Activated CD8-positive, alpha-beta memory T cell treated with anti-CD3 and anti-CD28 coated beads, Interleukin-2, amount 50 U/mL, for 24 hours (primary cell): Measurements from ENCODE around the gene MYBBP1A.

Source experiments
- DNase-seq: peaks from one replicate; pipeline ENCODE4 v3.0.0-alpha.2; 2020; ENCODE audit errors: extremely low read depth

The MYBBP1A gene

DNA sequence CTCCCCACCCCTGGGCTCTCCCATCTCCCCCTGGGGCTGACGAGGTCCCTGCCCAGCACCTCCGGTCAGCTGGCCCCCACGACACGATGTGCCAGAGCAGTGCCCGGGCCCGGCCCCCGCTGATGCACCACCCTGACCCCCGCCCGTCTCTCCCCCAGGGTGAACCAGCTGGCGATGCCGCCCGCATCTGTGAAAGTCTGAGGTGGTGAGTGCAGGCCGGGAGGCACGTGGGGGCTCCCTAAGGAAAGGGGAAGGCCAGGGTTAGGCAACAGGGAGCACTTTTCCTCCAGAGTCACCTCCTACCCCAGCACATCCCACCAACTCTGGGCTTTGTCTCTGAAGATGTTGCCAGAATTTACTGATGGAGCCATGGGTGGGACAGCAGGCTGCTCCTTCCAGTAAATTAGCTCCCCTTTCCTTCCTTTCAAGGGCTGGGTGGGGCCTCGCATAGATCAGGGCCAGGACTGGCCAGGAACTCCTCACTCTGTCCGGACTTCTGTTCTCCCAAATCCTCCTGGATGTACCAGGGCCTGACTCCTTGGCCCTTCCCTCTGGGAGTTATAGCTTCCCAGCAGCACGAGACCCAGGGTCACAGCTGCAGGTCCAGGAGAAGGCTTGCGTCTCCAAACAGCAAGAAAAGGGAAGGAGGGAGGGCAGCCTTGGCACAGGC, 18.3 kb downstream of the MYBBP1A start:
- no peak for DNase-seq

DNA sequence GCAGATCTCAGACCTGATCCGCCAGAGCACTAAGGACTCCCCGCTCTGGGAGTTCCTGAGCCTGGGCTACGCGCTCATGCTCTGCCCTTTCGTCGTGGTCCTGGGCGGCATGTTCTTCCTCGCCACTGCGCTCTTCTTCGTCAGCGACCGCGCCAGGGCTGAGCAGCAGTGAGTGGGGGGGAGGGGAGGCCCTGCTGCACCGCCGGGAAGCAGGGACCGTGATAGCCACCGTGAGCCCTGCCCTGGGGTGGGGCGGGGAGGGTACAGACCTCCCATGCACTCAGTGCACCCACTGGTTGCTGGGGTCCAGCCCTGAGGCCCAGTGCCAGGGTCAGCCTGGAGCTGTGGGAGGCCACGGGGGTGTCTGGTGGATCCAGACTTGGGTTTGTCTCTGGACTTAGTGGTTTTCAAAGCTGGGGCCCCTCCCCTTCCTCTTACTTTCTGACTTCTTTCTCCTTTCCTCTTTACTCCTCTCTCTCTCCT, 18.9 kb downstream of the MYBBP1A start:
- no peak for DNase-seq

DNA sequence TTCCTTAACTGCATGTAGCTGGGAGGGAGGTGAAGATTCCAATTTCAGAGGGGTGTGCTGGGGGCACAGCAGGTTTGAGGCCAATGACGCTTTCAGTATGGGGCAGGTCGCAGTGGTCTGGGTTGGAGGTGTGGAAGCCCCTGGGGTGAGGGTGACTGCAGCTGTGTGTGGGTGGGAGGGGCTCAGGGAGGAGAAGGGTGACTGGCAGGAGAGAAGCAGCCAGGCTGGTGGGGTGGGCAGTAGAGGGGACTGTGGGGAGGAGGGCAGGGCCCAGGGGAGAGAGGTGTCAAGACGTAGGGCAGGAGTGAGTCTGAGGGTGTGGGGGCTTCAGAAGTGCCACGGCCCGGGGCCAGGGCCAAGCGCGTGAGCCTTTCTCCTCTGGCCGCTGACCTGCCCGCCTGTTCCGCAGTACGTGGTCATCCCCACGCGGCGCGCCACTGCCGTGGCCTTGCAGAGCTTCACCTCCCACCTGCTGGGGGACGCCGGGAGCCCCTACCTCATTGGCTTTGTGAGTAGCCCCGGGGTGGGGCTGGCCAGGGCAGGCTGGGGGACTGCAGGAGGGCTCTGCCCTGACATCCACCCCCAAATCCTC, 19.4 kb downstream of the MYBBP1A start:
- DNase-seq: no peak

DNA sequence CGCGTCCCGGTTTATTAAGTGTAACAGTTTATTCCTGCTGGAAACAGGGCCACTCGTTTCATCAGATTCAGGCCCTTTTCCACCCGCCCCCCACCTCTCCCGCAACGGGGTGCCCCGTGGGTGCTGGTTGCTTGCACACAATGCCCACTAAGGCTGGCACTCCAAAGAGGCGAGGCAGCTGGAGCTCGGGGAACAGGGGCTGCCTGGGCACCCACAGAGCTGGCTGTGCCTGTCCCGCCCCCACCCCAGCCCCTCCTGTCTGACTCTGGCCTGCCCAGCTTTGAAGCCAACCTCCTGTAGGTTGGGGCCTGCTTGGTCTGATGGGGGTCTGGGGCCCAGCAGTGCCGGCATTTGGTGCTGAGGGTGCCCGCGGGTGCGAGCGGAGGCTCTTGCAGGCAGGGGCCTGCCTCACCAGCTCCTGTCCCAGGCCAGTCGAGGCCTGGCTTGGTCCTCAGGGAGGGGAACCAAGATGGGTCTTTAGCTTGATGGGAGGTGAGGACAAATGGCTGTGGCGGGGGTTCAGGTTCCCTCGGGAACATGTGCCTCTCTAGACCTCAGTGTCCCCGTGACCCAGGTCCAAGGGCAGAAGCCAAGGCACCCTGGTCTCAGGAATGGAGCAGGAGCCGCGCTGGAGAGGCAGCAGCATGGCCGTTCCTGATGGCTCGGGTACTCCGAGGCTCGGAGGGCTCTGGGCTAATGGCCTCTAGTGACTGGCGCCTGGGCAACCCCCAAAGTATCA, 20.1 kb downstream of the MYBBP1A start:
- no peak for DNase-seq

DNA sequence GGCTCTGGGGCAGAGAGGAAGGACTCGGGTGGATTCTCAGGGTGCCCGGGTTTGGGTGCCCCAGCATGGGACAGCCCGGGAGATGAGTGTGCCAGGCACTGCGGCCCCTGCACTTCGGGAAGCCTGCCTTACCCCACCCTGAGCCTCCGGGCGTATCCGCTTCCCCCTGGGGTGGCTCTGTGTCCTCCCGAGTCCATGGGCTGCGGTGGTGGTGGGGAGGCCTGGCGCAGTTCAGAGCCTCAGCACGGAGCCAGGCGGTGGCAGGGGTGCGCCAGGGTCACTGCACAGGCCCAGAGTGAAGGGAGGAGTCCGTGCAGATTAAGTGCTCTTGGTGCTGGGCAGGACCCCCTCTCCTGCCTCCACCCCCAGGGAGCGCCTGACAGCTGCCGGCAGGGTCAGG, 20.7 kb downstream of the MYBBP1A start:
- no peak for DNase-seq

DNA sequence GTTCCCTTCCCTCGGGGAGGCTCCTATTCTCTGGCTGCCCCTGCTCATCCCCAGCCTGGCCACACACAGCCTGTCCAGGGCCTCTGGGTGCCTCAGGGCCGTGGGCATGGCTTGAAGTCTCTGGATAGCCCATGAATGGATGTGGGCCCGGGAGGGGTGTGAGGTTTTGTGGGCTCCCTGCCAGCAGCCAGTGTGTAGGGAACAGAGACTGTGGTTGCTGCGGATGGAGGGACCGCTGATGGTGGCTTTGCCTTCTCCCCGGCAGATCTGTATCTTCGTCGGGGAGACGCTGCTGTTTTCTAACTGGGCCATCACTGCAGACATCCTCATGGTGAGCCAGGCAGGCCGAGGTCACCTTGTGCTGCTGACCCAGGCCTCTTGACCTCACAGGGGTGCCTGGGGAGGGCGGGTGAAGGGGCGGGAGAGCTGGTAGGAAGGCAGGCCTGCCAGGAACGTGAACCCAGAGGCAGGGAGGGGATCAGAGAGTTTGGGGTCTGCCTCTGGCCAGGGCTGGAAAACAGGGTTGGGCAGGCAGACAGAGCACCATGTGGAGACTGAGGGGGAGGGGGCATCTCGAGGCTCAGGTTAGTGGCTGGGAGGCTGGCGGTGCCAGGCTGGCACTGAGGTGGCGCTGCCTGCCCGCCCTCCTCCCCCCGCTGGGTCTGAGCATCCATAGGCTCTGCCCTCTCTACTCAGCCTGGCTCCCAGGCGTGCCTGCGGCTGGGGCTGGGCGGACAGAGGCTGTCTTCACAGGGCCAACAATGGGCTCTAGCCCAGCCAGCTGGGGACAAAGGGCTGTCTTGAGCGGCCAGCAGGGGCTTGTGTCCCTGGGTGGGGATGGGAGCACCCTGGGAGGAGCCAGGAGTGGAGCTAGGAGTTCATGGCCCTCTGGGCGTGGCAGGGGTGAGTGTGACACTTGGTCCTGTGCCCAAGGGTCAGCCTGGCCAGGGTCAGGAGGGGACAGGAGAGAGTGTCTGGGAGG, 21.4 kb downstream of the MYBBP1A start:
- no peak for DNase-seq

DNA sequence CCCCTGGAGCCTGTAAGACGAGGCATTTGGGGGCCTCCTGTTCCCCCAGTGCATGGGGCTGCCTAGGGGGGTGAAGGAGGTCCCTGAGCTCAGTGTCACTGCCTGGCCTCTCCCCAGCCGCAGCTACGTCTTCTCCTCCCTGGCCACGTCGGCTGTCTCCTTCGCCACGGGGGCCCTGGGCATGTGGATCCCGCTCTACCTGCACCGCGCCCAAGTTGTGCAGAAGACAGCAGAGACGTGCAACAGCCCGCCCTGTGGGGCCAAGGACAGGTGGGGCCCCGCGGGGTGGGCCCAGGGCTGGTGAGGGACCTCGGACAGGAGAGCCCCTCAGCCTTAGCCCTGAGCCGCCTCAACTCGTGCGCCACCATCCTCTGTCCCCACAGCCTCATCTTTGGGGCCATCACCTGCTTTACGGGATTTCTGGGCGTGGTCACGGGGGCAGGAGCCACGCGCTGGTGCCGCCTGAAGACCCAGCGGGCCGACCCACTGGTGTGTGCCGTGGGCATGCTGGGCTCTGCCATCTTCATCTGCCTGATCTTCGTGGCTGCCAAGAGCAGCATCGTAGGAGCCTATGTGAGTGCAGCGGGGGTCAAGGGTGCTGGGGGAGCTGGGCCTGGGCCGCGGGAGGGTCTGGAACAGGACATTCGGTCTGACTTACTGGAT, 22.2 kb downstream of the MYBBP1A start:
- DNase-seq: no peak

DNA sequence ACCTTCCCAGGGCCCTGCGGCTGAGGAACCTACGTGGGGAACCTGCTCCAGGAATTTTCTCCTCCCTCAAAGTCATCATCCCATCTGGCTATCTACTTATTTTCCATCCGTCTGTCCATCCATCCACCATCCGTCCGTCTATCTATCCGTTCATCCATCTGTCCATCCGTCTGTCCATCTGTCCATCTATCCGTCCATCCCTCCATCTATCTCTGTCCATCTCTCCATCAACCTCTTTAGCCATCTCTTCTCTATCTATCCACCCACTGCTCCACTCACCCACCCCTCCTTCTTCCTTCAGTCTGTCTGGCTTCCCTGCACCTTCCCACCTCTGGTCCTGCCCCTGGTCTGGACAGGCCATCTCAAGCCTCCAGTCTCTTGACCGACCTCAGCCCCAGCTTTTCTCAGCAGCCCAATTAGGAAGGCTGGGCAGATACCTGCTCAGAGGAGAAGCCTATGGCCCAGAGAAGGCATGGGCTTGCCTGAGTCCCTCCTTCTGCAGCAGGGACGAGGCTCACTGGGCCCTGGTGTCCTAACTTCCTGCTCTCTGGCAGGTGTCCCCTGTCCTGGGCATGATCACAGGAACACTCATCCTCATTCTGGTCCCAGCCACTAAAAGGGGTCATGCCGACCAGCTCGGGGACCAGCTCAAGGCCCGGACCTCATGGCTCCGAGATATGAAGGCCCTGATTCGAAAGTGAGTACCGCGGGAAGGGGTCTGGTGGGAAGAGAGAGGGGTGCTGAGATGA, 23.0 kb downstream of the MYBBP1A start:
- DNase-seq: no peak

DNA sequence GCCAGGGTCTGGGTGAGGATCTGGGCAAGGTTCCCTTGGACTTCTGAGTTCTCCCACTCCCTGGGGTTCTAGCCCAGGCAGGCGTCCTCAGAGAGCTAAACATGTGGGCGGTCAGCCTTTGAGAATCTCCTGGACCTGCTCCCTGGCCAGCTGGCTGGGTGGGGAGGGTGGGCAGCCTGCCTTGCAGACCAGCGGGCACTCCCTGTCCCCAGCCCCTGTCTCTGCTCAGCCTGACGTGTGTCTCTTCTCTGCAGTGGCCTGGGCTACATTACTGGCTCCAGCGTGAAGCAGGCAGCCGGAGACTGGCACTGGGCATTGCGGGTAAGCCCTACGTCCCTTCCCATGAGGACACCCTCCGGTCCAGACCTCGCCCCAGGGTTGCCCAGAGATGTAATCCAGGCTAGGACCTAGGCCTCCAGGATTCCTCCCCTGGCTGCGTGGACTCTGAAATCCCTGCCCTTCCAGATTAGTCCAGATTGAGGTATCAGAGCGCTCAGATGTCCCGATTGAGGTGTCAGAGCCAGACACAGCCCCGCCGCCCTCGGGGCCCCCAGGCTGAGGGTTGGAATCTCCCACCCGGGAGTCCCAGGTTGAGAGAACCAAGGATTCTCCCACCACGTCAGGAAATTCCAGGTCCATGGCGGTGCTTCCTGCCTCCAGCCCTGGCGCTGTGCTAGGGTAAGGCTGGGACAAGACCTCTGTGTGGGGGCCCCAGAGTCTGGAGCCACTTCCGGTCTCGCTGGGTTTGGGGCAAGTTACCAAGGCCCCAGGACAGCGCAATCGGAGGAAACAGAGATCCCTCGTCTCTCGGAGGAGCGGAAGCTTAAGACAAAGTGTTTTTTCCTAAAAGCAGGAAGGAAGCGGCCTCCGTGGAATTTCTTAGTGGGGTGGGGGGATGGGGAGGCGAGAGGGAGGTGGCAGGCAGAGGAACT, 24.1 kb downstream of the MYBBP1A start:
- DNase-seq: no peak

DNA sequence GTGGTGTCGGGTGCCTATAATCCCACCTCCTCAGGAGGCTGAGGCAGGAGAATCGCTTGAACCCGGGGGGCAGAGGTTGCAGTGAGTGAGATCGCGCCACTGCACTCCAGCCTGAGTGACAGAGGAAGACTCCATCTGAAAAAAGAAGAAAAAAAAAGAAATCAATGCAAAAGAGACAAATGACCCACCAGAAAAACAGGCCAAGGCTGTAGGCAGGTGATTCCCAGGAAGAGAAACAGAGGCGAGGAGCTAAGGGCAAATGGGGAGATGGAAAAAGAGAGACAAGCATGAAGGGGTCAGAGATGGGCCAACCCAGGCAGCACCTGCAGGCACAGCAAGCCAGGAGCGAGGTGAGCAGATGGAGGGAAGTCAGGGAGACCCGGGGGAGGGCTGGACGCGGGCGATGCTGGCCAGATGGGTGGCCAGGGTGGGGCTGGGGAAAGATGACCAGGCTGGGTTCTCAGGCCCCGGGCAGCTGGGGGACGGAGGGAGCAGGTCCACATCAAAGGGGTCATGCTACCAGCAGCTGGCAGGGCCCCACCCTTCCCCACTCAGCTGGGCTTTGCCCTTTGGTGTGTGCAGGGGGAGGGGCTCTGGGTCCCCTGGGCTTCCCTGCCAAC, 25.5 kb downstream of the MYBBP1A start:
- no peak for DNase-seq

DNA sequence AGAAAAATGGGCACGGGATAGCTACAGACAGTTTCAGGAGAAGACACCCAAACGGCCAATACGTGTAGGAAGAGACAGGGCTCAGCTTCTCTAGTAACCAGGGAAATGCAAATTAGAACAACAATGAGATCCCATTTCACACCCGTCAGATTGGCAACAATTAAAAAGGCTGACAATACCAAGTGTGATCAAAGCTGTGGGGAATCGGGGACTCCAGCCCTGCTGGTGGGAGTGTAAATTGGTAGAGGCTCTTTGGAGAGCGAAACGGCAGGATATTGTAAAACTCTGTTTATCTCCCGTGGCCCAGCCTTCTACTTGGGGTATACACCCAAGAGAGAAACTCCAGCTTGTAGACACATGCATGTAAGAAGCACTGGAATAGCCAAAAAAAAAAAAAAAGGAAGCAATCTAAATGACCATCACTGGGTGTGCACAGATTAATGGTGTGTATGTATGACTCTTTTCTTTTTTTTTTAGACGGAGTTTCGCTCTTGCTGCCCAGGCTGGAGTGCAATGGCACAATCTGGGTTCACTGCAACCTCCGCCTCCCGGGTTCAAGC, 27.5 kb downstream of the MYBBP1A start:
- no peak for DNase-seq

DNA sequence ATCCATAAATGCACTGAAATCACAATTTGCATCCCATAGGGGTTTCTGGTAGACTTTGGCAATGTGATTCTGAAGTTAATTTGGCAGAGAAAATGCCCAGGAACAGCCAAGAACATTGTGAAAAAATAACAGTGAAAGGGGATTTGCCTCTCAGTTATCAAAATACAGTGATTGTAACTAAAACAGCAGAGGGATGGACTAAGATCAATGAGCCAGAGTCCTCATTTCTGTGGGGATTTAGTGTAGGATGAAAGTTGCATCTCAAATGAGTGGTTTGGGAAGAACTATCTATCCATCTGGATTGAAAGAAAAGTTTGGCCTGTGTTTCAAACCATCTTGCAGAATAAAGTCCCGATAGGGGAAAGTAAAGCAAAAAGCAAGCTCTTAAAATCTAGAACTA, 28.1 kb downstream of the MYBBP1A start:
- no peak for DNase-seq

DNA sequence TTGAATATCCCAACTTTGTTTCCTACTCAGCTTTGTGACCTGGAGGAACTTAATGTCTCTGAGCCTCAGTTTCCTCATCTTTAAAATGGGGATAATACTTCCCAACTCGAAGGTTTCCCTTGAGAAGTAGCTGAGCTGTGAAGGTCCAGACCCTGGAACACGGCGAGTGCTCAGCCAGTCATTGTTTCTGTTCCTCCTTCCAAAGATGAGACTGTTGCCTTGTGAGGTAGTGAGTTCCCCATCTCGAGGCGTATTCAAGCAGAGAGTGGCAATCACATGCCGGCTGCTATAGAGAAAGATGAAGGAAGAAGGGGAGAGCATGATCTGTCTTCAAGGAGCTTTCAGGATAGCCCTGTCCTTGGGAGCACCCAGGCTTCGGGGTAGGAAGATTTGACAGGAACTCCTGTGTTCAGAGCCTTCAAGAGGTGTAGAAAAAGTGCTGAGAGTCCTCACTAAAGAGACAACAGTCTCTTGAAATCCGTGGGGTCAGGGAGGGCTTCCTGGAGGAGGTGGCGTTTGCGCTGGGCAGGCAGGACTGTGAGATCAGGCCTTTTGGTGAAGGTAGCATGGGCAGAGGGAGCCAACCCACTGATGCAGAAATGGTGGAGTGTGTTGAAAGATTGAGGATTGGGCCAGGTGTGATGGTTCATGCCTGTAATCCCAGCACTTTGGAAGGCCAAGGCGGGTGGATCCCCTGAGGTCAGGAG, 29.3 kb downstream of the MYBBP1A start:
- DNase-seq: no peak

DNA sequence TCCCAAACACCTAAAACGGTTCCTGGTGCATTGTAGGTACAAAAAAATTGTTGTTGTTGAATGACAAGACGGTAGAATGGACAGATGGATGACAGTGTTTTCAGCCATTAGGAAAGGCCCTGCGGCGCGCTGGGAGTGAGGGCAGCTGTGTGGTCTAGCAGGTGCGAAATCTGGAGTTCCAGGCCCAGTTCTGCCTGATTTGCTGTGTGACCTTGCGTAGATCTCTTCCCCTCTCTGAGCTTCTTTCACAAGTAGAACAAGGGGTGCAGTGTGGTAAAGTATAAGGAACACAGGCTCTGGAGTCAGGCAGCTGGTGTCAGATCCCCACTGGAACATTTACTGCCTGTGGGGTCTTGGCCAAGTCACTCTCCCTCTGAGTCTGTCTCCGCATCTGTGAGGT, 31.2 kb downstream of the MYBBP1A start:
- no peak for DNase-seq

DNA sequence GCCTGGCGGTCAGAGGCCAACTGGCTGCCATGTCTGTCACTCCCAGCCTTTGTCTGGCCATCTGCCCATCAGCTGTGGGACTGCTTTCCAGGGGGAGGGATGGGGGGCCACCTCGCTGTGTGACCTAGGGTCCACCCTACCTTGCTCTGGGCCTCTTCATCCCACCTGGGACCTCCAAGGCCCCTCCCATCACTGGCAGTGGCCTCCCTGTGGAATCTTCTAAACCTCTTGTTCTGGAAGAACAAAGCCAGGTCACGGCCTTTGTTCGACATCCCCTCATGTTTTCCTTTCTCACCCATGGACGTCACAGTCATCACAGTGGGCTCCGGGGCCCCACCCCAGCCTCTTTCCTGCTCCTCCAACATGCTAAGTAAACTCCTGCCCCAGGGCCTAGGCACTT, 32.5 kb downstream of the MYBBP1A start:
- DNase-seq: no peak

DNA sequence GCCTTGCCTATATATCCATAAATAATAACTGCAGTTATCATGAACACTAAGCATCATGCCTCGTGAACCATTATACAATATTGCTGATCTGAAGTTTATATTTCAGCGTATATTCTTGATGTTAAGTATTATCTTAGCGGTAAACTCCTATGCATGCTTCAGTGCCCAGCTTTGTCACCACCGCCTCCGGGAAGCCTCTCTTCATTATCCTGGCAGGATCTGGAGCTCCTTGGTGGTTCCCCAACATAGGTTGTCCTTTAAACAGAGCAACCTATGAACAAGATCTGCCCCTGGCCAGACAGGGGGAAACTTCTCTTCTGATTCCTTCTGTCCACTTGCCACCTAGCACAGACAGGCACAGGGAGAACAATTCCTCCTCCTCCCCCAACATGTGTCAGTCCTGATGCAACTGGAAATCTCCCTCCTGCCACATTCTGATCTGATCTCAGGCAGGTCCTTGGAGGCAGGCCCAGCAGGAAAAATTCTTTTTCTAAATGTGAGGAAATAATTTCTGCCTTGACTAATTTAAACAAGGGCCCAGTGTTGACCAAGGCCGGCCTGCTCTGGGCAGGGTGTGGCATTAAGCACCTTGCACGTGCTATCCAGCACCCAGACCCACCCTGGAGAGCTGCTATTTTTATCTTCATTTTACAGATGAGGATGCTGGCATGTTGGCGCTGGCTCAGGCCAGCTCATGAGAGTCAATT, 34.1 kb downstream of the MYBBP1A start:
- DNase-seq: no peak
